ENCODE results near the gene PRKCE.
A peak's percentile ranks its signal among the peaks of the same experiment; 100 is the strongest.

The PRKCE gene

DNA sequence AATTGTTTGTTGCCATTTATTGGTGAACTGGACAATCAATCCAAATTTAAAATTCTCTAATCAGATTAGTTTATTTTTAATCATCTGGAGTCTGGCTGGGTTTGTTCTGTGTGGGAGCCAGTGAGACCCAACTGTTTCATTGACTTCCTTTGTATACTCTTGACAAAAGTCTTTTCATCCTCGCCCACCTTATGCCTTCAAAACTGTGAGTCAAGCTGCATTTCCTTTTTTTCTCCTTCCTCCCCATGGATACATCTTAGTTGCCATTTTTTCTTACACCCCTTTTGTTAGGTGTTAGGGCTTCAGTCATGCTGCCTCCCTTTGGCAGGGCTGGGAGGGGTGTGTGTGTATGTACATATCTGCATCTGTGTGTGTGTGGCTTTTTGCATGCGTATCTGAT, 117.6 kb downstream of the PRKCE start:
- Histone ChIP-seq H3K36me3 (no peaks in the 10 kb centered on the region), H3K9me3 (no peaks in the 10 kb centered on the region), H3K4me1 (peaks cover 0 to 18% (median 9%) of the 10 kb centered on the region in 4 donors), H3K4me3 (no peak overlapping the region), H3K27ac (no peak overlapping the region), H3K27me3 (no peaks in the 10 kb centered on the region)
- TF ChIP-seq, protein P1, sequence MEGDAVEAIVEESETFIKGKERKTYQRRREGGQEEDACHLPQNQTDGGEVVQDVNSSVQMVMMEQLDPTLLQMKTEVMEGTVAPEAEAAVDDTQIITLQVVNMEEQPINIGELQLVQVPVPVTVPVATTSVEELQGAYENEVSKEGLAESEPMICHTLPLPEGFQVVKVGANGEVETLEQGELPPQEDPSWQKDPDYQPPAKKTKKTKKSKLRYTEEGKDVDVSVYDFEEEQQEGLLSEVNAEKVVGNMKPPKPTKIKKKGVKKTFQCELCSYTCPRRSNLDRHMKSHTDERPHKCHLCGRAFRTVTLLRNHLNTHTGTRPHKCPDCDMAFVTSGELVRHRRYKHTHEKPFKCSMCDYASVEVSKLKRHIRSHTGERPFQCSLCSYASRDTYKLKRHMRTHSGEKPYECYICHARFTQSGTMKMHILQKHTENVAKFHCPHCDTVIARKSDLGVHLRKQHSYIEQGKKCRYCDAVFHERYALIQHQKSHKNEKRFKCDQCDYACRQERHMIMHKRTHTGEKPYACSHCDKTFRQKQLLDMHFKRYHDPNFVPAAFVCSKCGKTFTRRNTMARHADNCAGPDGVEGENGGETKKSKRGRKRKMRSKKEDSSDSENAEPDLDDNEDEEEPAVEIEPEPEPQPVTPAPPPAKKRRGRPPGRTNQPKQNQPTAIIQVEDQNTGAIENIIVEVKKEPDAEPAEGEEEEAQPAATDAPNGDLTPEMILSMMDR (IDR thresholded peaks at IDR 0.05): no peak
- no peak for DNase-seq
- intact Hi-C loops (cut with DNase I; ENCODE audit: low total_unique reads): no loop called here

DNA sequence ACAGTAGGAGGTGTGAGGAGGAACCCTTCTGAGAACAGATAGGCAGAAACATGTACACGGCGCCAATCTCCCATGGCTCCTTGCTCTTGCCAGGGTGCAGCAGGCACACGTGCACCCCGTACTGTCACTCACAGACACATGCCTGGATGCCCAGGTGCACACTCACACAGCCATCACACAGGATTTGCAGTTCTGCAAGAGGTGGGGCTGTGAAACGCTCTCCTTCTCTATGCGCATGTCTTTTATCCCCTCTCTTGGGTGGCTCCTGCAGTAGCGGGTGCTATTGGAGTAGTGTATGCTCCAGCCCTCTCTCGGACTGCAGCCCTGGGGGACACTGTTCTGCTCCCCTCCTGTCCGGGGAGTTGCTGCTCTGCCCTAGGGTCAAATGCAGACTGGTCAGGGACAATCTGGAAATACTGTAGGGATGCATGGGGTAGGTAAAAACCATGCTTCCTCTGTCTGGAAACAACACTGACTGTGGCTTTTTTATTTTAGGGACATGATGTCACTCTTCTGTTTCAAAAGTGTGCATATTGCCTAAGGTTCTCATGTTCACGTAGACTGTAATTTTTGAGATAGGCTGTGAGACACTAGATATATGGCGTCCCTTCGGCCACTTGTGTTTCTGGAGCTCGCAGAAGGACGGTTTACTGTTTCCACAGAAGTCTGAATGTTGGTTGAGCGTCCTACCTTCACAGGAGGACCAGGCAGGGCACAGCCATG, 118.5 kb downstream of the PRKCE start:
- H3K4me1 ChIP-seq: peaks cover 0 to 15% (median 9%) of the 10 kb centered on the region in 4 donors
- intact Hi-C loops (cut with DNase I; ENCODE audit: low total_unique reads): no loop called here

DNA sequence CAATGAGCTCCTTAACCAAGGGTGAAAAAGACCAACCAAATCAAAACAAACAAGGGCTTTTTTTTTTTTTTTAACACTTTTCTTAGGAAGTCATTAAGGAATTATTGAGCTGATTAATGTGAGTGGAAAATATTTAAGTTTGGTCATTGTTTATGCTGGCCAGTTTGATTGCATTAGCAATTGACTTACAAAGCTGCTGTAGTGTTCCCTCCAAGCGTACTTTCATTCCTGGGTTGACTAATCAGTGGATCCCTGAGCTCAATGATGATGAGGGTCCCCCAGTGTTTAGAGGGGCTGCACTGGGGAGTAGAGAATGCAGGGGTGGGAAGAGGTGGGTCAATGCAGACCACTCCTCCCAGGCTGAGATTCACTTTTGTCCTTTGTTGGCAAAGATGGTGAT, 119.3 kb downstream of the PRKCE start:
- no peak overlapping the region for H3K4me3 ChIP-seq
- no peaks in the 10 kb centered on the region for H3K36me3 ChIP-seq
- intact Hi-C loops (cut with DNase I; ENCODE audit: low total_unique reads): no loop called here
- H3K4me1 ChIP-seq: peaks cover 0 to 7% (median 3%) of the 10 kb centered on the region in 4 donors
- no peak overlapping the region for H3K27ac ChIP-seq
- no peaks in the 10 kb centered on the region for H3K9me3 ChIP-seq
- no peak for DNase-seq
- TF ChIP-seq, protein P1 (IDR thresholded peaks at IDR 0.05): no peak
- no peaks in the 10 kb centered on the region for H3K27me3 ChIP-seq

More for the DNA sequence above, 118.5 kb downstream of the PRKCE start:
- no peak overlapping the region for H3K27ac ChIP-seq
- no peaks in the 10 kb centered on the region for H3K9me3 ChIP-seq
- no peak for DNase-seq
- TF ChIP-seq, protein P1 (IDR thresholded peaks at IDR 0.05): no peak
- no peaks in the 10 kb centered on the region for H3K27me3 ChIP-seq
- H3K36me3 ChIP-seq: no peaks in the 10 kb centered on the region
- H3K4me3 ChIP-seq: no peak overlapping the region

DNA sequence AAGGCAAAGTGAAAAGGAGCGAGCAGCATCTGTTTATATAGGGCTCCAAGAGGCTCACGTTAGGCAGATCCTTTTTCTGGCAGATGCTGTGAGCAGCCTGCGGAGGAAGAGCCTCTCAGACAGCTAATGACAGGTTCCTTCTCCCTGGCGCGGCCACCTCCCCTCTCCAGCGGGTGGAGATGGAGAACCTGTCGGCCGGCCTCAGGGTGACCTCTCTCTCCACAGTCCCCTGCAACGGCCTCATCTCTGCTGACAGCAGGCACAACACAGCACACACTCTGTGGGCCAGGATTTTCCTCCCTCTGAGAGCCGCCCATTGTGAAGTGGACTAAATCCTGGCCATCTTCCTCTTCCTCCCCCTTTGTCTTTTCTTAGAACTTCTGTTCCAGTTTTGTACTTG, 119.8 kb downstream of the PRKCE start:
- H3K9me3 ChIP-seq: no peaks in the 10 kb centered on the region
- H3K27ac ChIP-seq: no peak overlapping the region
- H3K27me3 ChIP-seq: no peaks in the 10 kb centered on the region
- TF ChIP-seq, protein P1 (IDR thresholded peaks at IDR 0.05): no peak
- H3K4me1 ChIP-seq: peaks cover 0 to 3% (median 0%) of the 10 kb centered on the region in 4 donors
- intact Hi-C loops (cut with DNase I; ENCODE audit: low total_unique reads): no loop called here
- DNase-seq: peak in 1 of 2 donors; percentile 40
- peak overlapping the region in 1 of 2 donors; percentile 22 for H3K4me3 ChIP-seq
- no peaks in the 10 kb centered on the region for H3K36me3 ChIP-seq

DNA sequence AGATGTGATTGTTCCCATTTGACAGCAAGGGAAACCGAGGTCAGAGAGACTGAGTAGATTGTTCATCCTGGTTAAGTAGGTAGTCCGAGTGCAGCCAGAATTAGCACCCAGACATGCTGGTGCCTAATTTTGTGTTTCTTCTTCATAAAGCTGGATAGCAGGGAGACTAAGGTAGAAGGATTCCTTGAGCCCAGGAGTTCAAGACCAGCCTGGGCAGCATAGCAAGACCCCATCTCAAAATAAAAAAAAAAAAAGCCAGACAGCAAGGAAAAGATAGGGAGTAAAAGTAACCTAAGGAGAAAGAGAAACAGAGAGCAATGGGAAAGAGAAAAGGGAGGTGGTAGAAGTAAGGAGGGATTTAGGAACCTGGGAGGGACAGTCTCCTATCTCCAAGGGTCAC, 120.6 kb downstream of the PRKCE start:
- Histone ChIP-seq H3K27me3 (no peaks in the 10 kb centered on the region), H3K4me3 (no peak overlapping the region), H3K36me3 (no peaks in the 10 kb centered on the region), H3K27ac (no peak overlapping the region), H3K4me1 (no peaks in the 10 kb centered on the region), H3K9me3 (no peaks in the 10 kb centered on the region)
- DNase-seq: no peak
- intact Hi-C loops (cut with DNase I; ENCODE audit: low total_unique reads): no loop called here
- TF ChIP-seq, protein P1 (IDR thresholded peaks at IDR 0.05): no peak
